ENCODE data around the gene ZSCAN10.

- TF ChIP-seq, protein P1, sequence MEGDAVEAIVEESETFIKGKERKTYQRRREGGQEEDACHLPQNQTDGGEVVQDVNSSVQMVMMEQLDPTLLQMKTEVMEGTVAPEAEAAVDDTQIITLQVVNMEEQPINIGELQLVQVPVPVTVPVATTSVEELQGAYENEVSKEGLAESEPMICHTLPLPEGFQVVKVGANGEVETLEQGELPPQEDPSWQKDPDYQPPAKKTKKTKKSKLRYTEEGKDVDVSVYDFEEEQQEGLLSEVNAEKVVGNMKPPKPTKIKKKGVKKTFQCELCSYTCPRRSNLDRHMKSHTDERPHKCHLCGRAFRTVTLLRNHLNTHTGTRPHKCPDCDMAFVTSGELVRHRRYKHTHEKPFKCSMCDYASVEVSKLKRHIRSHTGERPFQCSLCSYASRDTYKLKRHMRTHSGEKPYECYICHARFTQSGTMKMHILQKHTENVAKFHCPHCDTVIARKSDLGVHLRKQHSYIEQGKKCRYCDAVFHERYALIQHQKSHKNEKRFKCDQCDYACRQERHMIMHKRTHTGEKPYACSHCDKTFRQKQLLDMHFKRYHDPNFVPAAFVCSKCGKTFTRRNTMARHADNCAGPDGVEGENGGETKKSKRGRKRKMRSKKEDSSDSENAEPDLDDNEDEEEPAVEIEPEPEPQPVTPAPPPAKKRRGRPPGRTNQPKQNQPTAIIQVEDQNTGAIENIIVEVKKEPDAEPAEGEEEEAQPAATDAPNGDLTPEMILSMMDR (conservative IDR thresholded peaks at IDR 0.05; ENCODE audit: low read length): no peak
- TF ChIP-seq EZH2phosphoT487 (IDR thresholded peaks at IDR 0.05; ENCODE audit: borderline replicate concordance): no peak
Measured at GRCh38 chr16:3119286-3119685, 20.2 kb upstream of the ZSCAN10 start.

Data from Loucy (cell line).